Ammon's horn (tissue), 1 donor: Measurements from ENCODE around the gene ZDHHC18.
"Not testable (repeated sequence)": the region's sequence is repeated elsewhere in the genome, so short reads cannot be mapped to it uniquely, and the experiment has no call there.

Experiments used
- DNase-seq: peaks from one replicate; pipeline ENCODE4 v3.0.0-alpha.2; 2016; ENCODE audit warnings: low spot score

The ZDHHC18 gene

DNA sequence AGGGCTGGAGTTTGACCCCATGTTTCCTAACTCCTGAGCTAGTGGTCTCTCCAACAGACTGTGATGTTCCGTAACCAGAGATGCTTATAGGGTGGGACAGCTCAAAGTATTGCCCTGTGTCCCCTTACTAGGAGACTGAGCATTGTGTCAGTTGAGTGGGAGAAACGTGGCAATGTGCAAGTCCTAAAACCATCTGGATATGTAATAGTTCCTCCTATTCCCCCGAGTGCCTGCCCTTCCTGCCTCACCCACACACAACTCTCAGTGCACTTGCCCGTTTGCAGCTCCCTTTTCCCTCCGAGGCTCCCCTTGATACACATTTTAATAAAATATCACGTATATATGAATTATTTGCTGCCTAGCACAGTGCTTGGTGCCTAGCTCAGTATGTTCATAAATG is 35.3 kb upstream of the ZDHHC18 start:
- DNase-seq, result no peak

DNA sequence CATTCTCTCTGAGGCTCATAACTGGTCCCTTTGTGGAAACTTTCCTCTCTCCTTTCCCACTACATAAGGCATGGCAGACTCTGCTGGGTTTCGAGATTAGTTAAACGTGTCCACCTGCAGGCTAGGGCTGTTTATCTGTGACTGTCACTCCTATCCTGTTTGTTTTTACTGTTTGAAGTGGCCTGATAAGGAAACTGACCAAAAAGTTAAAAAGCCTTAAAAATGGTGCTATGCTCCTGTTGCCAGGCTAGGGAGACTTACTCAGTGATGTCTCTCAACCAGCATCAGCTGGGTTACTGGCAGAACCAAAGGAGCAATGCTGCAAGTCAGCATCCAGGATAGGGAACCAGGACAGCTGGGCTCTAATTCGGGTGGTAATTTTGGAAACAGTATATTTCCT is 34.9 kb upstream of the ZDHHC18 start:
- DNase-seq, result no peak

DNA sequence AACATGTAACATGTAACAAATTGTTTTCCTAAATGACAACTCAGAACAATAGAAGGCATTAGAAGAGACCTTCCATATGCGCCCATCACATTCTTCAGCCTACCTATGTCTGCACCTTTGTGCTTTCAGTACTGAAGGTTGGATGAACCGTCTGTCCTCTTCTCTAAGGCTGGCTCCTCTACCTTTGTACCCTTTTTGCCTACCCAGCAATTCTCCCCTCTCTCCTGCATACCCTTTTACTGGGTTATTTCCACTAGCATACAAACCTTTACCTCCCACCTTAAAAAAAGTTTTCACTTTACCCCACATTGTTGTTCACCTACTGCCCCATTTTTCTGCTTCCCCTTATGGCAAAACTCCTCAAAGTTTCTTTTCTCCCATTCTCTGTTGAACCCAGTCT is 33.6 kb upstream of the ZDHHC18 start:
- DNase-seq, result no peak

DNA sequence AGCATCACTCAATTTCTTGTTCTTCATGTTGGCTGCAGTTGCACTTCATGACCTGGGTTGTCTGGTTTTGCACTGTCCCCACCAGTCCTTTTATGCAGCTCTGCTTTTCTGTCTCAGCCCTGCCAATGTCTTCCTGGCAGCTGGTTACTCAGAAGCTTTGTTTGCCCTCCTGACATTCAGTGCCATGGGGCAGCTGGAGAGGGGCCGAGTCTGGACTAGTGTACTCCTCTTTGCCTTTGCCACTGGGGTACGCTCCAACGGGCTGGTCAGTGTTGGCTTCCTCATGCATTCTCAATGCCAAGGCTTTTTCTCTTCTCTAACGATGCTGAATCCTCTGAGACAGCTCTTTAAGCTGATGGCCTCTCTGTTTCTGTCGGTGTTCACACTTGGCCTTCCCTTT is 32.1 kb upstream of the ZDHHC18 start:
- peak; percentile 27 for DNase-seq

DNA sequence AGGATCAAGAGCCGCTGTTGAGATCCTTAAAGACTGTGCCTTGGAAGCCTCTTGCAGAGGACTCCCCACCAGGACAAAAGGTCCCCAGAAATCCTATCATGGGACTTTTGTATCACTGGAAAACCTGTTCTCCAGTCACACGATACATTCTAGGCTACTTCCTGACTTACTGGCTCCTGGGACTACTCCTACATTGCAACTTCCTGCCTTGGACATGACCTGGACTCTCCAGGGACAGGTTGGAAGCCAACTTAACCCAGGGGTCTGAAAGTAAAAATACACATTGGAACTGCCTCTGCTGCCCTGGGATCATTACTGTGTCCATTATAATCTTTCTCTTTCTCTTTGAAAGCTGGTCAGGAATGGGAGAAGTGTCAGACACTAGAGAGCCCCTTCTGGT is 28.9 kb upstream of the ZDHHC18 start:
- no peak for DNase-seq

DNA sequence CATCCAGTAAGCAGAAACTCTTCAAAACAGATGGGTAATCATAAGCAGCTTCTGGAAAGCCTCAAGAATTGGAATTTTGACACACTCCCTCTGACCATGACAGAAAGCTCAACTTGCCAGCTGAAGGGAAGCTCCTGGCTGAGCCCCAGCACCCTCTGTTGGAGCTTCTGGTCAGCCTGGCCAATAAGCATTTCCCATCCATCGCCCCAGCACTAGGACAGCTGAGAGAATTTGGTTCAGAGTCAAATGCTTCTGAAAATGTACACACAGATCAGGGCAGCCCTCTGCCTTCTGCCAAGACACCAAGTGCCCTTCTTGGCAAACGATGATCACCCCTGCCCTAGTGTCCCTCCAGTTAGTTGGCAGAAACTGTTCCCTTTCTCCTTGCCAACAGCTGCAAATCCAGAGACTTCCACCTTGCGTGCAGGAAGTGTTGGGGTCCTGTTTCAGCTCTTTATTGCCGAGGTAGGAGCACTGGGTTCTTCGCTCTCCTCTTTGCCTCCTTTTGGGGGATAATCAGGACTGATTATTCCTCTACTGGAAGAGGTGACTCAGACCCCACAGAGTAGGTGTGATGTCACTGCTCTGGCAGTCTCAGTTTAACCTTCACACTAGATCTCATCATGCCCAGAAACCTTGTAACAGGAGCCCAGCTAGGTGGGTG is 26.9 kb upstream of the ZDHHC18 start:
- DNase-seq, result peak; percentile 80

DNA sequence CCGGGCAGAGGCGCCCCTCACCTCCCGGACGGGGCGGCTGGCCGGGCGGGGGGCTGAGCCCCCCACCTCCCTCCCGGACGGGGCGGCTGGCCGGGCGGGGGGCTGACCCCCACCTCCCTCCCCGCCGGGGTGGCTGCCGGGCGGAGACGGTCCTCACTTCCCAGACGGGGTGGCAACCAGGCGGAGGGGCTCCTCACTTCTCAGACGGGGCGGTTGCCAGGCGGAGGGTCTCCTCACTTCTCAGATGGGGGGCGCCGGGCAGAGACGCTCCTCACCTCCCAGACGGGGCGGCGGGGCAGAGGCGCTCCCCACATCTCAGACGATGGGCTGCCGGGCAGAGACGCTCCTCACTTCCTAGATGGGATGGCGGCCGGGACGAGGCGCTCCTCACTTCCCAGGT is 22.6 kb upstream of the ZDHHC18 start:
- DNase-seq, result not testable (repeated sequence)

DNA sequence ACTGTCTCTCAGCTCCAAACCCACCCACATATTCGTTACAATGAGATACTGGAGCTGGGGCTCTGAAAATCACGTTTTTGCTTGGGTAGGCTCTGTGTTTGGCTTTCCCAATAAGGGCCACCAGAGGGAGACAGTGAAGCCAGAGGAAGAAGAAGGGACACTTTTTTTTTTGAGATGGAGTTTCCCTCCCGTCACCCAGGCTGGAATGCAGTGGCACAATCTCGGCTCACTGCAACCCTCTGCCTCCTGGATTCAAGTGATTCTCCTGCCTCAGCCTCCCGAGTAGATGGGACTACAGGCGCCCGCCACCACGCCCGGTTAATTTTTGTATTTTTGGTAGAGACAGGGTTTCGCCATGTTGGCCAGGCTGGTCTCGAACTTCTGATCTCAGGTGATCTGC is 16.4 kb upstream of the ZDHHC18 start:
- peak; percentile 74 for DNase-seq

DNA sequence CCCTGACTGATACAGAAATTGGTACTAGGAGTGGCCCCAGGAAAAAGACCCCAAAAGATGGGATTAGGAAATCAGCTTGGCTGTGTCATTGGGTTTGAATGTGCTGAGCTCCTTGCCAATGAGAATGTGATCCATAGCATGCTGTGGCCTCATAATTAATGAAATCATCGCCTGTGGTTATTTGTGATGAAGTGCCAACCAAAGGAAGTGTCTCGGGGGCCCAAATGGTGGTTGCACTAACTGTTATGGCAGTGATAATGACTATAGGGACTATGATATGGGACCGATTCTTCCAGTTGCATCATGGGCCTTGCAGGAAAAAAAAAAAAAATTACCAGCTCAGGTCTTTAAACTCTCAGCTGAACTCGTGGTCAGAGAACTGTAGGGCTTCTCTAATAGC is 15.4 kb upstream of the ZDHHC18 start:
- no peak for DNase-seq

DNA sequence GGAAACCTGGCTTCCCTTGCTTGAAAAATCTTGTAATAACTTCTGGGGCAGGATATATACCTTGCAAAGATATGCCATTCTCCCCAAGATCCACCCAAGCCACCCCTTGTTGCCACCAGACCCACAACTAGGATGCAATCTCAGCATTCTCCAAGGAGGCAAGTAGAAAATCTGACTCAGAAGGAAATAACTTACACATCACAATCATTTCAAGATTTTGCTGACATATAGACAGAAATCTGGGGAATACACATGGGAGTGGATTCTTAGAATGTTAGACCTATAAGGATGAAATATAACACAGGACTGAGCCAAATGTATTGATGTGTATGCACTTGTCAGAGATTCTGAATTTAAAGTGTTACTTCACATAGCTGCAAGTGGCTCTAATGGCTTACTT is 14.8 kb upstream of the ZDHHC18 start:
- DNase-seq, result no peak

DNA sequence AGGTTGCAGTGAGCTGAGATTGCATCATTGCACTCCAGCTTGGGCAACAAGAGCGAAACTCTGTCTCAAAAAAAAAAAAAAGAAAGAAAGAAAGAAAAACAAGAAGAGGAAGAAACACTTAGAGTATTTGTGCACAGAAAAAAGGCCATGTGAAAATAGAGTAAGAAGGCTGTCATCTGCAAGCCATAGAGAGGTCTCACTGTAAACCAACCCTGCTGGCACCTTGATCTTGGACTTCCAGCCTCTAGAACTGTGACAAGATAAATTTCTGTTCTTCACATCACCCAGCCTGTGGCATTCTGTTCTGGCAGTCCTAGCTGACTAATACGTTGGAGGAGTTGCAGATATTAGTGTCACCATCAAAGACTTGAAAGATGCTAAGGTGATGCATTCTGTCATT is 12.1 kb upstream of the ZDHHC18 start:
- DNase-seq, result no peak

DNA sequence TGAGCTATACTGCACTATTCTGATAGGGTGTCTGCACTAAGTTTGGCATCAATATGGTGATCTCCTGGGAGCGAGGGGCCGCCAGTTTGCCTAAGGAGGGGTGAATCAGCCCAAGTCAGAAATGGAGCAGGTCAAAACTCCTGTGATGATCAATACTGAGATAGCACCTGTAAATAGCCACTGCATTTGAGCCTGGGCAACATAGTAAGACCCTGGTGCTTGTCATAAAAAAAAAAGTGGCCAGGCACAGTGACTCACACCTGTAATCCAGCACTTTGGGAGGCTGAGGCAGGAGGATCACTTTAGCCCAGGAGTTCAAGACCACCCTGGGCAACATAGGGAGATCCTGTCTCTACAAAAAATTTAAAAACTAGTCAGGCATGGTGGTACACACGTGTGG is 11.6 kb upstream of the ZDHHC18 start:
- no peak for DNase-seq

DNA sequence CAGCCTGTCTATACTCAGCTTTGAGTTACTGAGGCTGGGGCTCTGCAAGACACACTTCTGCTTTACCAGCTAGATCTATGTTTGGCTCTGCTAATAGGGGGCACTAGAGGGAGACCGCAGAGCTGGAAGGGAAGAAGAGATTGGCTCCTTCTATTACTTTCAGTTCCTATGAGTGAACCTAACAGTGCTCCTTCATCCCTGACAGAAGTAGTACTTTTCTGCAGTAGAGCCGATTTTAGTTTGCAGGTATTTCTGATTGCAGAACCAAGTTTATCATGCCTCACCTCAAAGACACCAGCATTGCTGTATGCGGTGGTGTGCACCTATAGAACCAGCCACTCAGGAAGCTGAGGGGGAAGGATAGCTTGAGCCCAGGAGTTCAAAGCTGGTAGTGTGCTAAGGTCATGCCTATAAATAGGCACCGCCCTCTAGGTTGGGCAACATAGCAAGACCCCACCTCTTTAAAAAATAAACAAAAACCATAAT is 5.7 kb upstream of the ZDHHC18 start:
- no peak for DNase-seq

DNA sequence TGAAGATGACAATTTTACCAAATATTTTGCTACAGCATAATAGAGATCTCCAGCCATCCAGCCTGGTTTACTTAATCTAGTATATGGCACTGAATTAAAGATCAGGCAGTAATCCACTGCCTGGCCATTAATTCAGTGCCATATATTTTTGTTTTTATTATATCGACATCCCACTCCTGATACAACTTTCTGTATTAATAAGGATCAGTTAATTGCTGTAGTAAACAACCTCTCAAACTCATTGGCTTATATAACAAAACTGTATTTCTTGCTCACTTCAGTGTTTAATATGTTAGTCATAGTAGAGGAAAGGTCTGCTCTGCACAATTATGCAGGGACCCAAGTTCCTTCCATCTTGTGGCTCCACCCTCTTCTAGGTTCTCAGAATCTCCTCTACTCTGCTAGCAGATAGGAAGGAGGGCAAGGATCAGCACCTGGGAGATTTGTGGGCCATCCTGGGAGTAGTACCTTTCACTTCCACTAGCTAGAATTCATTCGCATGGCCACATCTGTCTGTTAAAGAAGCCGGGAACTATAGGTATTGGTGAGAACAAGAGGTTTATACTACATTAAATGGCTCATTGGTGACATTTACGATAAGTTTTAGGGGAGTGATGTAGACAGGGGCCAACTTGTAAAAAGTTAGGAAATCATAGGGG is 3.6 kb upstream of the ZDHHC18 start:
- DNase-seq, result no peak

DNA sequence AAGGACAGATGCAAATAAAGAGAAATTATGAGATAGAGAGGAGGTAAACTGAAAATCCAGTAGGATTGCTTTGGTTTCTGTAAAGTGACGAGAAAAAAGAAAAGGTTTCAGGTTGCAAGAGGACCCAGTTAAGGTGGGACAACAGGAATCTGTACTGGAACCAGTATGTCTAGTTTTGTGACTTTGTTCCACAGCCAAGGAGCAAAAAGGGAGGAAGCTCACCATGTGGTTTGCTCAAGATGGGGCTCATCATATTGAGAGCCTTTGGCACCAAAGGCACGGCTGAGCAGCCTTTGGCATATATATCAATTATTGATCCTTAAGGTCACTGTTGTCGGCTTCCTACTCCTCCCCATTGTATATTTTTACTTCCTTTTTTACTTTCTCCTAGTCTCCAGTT is 1.8 kb upstream of the ZDHHC18 start:
- no peak for DNase-seq

DNA sequence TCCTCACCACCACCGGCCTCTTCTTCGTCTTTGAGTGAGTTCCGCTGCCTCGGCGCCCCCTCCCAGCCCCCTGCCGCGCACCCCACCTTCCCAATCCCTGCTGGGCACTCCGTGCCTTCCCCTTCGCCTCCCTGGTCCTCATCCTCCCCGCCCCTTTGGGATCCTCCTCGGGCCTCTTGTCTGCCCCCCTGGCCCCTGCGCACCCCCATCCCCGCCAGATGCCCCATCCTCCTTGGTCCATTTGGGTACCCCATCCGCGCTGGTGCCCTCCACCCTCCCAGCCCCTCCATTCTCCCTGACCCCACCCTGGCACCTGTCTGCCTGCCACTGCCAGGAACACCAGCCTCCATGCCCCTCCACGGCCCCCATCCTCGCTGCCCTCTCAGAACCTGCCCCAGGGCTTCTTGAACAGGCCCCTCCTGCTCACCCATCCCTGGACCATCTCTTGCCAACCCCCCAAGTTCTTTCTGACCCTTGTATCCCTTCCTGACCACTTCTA is 667 bp downstream of the ZDHHC18 start:
- DNase-seq, result no peak

DNA sequence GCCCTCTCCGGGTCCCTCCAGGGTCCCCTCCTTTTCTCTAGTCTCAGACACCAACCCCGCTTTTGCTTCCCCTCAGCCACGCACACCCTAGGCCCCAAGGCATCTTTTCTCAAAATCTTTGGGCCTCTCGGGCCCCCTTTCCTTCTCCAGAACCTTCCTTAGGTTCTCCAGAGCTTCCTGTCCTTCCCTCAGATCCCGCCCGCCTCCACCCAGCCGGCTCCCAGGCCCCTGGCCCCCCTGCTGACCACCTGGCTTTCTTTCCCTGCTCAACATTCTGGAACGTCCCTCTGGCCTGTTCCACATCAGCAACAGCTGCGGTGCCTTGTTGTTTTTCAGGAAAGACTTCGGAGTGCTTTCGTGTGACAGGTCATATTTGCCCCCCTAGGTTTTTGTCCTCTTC is 1.2 kb downstream of the ZDHHC18 start:
- DNase-seq, result no peak

DNA sequence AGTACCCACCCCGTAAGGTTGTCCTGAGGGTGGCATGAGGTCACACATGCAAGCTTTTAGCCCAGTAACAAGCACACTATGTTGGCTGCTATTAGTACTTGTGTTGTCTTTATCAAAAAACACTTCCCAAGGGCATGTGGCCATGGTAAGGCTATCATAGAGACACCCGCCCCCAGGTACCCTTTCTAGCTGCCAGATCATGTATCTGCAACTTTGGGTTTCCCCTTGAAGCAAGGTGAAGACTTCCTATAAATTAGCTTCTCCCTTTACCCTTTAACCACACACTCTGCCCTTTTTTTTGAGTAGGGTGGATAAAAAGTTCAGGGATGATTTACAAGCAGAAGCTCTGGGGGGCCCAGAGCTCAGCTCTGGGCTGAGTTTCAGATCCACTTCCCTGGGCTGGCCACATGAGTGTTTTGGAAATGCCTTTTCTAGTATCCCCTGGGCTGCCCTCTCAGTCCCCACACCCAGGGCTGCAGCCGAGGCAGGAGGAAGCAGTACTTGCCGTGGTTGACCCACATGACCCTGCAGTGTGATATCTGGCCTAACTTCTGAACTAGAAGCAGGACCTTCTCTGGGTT is 2.0 kb downstream of the ZDHHC18 start:
- DNase-seq, result peak; percentile 72

DNA sequence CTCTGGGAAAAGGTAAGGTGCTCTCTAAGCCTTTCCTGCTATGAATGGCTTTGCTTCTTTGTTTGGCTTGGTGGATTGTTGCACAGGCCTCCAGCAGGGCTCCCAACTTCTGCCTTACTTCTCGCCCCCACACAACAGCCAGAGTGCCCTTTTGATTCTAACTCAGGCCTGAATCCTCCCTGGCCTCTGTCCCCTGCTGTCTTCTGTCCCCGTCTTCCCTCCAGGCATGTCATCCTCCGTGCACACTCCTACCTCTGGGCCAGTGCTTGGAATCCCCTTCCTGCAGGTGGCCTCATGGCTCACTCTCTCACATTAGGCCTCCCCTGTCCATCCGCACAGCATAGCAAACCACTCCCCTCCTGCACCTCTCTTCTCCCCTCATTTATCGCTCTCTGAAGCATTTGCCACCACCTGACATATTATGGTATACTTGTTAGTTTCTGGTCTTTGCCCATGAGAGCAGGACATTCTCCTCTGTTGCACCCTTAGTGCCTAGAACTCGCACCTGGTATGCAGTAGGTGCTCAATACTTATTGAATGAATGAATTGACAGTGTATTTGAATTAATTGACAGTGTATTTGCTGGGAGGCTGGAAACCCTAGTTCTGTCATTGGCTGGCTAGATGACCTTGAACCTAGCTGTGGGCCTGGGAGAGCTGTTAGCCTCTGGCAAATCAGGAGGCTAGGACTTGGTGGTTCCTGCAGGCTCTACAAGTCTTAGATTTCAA is 2.9 kb downstream of the ZDHHC18 start:
- DNase-seq, result no peak

DNA sequence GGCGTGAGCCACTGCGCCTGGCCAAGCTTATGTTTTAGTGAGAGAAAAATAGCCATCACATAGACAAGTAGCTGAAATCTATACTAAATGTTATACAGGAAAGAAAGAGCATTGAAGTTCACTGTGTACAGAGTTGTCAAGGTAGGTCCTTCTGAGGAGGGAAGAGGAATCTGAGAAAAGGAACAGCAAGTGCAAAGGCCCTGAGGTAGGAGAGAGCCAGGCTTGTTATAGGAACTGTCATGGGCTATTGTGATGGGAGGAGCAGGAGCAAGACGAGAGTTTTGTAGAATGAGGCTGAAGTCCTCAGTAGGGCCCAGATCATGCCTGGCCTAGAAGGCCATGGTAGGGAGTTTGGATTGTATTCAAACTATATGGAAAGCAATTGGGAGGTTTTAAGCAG is 4.6 kb downstream of the ZDHHC18 start:
- no peak for DNase-seq

DNA sequence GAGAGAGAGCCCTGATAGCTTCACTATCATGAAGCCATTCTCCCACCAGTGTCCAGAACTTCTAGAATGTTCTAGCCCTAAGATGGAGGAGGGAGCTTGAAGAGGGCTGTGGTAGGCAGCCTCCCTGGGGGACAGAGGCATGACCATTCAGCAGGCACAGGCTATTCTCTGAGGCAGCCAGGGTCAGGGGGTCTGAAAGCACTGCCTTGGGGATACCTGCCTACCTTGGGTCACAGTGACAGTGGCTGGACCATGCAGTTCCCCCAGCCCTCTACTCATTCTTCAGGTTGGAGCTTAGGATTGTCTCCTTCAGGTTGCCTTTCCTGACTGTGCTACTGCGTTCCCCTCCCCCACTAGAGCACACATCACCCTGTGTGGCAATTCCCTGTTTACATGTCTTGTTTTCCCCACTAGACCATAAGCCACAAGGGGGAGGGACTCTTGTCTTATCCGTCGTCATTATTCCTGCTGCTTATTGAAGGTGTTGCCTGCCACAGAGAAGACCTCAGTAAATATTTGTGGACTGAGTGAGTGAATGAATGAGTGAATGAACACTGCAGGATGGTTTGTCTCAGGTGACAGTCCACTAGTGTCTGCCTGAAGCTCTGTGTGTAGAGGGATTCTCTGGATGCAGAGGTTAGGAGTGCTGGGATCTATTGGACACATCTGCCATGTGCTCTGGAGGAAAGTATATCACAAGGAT is 5.2 kb downstream of the ZDHHC18 start:
- no peak for DNase-seq
